ENCODE data around the gene KRTAP16-1. TPM values are rescaled to one million over a fixed set of nuclear protein-coding genes. Genes with fewer than 3 reads are reported as not detected.

The KRTAP16-1 gene
- total and polyA plus RNA-seq, 10 of the 15 experiments (the other 5 are each of a cell fraction or from before 2014, with no cell fraction given) = 0.23 TPM; not detected in 9

DNA sequence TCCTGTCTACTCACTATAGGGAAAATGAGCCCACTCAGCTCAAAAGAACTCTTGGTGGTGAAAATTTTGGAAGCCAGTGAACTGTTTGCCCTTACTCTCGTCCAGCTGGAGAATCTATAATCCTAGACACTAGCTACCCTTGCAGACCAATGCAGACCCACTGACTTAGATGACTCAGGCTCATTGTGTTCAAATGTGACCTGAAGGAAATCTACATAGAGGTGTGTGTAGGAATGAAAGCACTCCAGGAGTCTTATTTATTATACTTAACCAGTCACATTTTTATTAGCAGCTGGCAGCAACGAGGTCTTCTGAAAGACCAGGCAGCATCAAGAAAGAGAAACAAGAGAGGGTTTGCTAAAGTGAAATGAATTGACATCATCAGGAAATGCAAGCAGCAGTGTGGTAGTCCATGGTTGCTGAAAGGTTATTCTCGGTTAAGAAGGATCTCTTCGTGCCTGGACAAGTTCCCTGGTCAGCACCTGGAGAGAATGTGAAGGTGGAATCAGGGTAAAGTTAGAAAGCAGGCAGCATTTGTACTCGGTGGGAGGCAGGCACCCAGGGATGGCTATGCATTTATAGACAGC lies 7.8 kb downstream of the KRTAP16-1 start:
- ATAC-seq = no peak
- no peaks in the 10 kb centered on the region for H4K20me1 ChIP-seq (ENCODE audit: control insufficient read depth, insufficient read depth)
- H3K79me2 ChIP-seq (ENCODE audit: control insufficient read depth, insufficient read depth, low read length) = no peaks in the 10 kb centered on the region
- in situ Hi-C loops (cut with MboI) (no loop called here), intact Hi-C loops (cut with micrococcal nuclease; ENCODE audit: unreplicated experiment) (no loop called here)
- no peak overlapping the region for H3K4me2 ChIP-seq (ENCODE audit: control insufficient read depth, insufficient read depth)
- H3K27me3 ChIP-seq (replicated peaks in 1 of 2; ENCODE audit: control insufficient read depth in 2 of 2, insufficient read depth in 2 of 2, low read length in 1 of 2) = peaks cover 0 to 2% of the 10 kb centered on the region in 2 experiments; a peak in 1 of 4 replicates
- H3K9me3 ChIP-seq (replicated peaks; ENCODE audit: control insufficient read depth, insufficient read depth, low read length) = no peaks in the 10 kb centered on the region; the same call in 2 of the 3 replicates
- H3K4me1 ChIP-seq (ENCODE audit: control insufficient read depth, insufficient read depth, low read length) = no peaks in the 10 kb centered on the region
- TF ChIP-seq CREB1 (IDR thresholded peaks at IDR 0.05; ENCODE audit: low read depth) (no peak), WRNIP1 (IDR thresholded peaks at IDR 0.05; ENCODE audit: borderline replicate concordance, low read depth, low read length) (no peak), ZBED1 (IDR thresholded peaks at IDR 0.05; ENCODE audit: borderline replicate concordance) (no peak), SREBF2 (IDR thresholded peaks at IDR 0.05; ENCODE audit: low read length) (no peak), IRF4 (IDR thresholded peaks at IDR 0.05; ENCODE audit: low read depth, low read length) (no peak), EP300 (IDR thresholded peaks at IDR 0.05; ENCODE audit: borderline replicate concordance in 1 of 2, control insufficient read depth in 1 of 2, low read depth in 2 of 2, low read length in 2 of 2) (no peak), NBN (IDR thresholded peaks at IDR 0.05) (no peak), CHD2 (IDR thresholded peaks at IDR 0.05; ENCODE audit: borderline replicate concordance, low read depth, low read length) (no peak), SMAD5 (IDR thresholded peaks at IDR 0.05; ENCODE audit: low read depth) (no peak), BCL11A (IDR thresholded peaks at IDR 0.05; ENCODE audit: low read depth, low read length) (no peak)
- TF ChIP-seq, protein P1, sequence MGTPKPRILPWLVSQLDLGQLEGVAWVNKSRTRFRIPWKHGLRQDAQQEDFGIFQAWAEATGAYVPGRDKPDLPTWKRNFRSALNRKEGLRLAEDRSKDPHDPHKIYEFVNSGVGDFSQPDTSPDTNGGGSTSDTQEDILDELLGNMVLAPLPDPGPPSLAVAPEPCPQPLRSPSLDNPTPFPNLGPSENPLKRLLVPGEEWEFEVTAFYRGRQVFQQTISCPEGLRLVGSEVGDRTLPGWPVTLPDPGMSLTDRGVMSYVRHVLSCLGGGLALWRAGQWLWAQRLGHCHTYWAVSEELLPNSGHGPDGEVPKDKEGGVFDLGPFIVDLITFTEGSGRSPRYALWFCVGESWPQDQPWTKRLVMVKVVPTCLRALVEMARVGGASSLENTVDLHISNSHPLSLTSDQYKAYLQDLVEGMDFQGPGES (IDR thresholded peaks at IDR 0.05) = no peak
- TF ChIP-seq, protein P2, sequence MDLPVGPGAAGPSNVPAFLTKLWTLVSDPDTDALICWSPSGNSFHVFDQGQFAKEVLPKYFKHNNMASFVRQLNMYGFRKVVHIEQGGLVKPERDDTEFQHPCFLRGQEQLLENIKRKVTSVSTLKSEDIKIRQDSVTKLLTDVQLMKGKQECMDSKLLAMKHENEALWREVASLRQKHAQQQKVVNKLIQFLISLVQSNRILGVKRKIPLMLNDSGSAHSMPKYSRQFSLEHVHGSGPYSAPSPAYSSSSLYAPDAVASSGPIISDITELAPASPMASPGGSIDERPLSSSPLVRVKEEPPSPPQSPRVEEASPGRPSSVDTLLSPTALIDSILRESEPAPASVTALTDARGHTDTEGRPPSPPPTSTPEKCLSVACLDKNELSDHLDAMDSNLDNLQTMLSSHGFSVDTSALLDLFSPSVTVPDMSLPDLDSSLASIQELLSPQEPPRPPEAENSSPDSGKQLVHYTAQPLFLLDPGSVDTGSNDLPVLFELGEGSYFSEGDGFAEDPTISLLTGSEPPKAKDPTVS (IDR thresholded peaks at IDR 0.05; ENCODE audit: low read depth, low read length) = no peak
- no TSS peak for BruUV-seq (replicated peaks)
- H3K36me3 ChIP-seq (ENCODE audit: control insufficient read depth in 2 of 2, insufficient read depth in 2 of 2, low read length in 1 of 2) = no peaks in the 10 kb centered on the region
- CTCF ChIA-PET = interaction anchor here (1.0 kb wide), 1 partner anchor 21 kb away, joined by 3 read pairs; no protein-coding TSS in a partner anchor
- no peak overlapping the region for H3K27ac ChIP-seq (ENCODE audit: control insufficient read depth, insufficient read depth)
- H3K4me3 ChIP-seq = no peak overlapping the region
- H3K9ac ChIP-seq (ENCODE audit: control insufficient read depth, insufficient read depth, low read length) = no peak overlapping the region
- WGBS (ENCODE audit: insufficient coverage, insufficient replicate concordance, low lambda C conversion rate, missing lambda C conversion rate) = 0% methylated on average over 5 of the region's 5 CpGs
- H2AFZ ChIP-seq (ENCODE audit: control insufficient read depth, low read depth, low read length) = no peak overlapping the region
- RAD21 ChIA-PET (ENCODE audit: unreplicated experiment) = no interaction called here
- no peak for DNase-seq (ENCODE audit: low read depth, low spot score)
- SMC1A ChIA-PET (ENCODE audit: uncharacterized antibody, unreplicated experiment) = no interaction called here
- POLR2A ChIA-PET = no interaction called here
- no peak for FAIRE-seq
